Measurements from ENCODE around the gene PRC1.
A peak's percentile ranks its signal among the peaks of the same experiment; 100 is the strongest.

The PRC1 gene

DNA sequence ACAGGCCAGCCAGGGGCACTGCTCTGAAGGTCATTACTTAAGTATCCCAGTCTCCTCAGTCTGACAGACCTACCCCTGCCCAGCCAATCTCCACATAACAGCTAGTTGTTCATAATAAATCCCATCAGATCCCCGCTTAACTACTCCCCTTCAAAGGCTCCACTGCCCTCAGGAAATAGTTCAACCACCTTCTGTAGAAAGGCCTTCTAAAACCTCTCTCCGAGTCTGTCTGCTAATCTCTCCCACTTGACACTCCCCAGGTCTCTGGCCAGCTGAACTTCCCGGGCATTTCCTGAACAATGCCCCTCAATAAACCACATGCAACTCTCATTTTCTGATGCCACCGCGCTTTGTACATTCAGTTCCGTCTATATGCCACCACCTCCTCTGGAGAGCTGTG lies 6.0 kb downstream of the PRC1 start:
- DNase-seq: no peak

- no peak for DNase-seq
These were observed 6.7 kb downstream of the PRC1 start for GRCh38 chr15:90987561-90988141.

- DNase-seq: no peak
These were observed 7.4 kb downstream of the PRC1 start for GRCh38 chr15:90986790-90987507.

GRCh38 chr15:90982135-90982534 lies 12.2 kb downstream of the PRC1 start:
- no peak for DNase-seq

- no peak for DNase-seq
These were observed 12.7 kb downstream of the PRC1 start for GRCh38 chr15:90981681-90982080.

- no peak for DNase-seq
These were observed 14.8 kb downstream of the PRC1 start for GRCh38 chr15:90979582-90979981.

DNA sequence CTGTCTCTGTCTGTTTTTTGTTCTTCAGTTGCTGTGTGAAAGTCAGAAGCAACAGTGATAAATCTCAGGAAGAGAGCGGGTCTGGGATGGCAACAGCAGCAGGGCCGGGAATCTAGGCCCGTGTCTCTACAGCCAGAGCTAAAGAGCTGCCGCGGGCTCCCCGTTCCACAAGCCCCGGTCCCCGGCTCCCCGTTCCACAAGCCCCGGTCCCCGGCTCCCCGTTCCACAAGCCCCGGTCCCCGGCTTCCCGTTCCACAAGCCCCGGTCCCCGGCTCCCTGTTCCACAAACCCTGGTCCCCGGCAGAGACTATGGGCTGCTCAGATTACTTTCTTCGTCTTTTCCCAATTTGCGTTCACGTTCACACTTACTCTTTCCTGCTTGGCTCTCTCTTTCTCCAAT lies 20.1 kb downstream of the PRC1 start:
- no peak for DNase-seq

DNA sequence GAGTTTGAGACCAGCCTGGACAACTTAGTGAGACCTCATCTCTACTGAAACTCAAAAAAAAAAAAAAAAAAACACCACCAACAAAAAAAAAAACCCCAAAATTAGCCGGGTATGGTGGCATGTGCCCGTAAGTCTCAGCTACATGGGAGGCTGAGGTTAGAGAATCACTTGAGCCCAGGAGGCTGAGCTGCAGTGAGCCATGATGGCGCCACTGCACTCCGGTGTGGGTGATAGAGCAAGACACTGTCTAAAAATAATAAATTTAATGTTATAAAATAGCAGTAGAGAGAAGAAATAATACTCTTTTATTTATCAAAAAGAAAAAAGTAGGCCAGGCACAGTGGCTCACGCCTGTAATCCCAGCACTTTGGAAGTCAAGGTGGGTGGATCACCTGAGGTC lies 22.2 kb downstream of the PRC1 start:
- DNase-seq: no peak

- no peak for DNase-seq
These were observed 24.1 kb downstream of the PRC1 start for GRCh38 chr15:90970274-90970673.

DNA sequence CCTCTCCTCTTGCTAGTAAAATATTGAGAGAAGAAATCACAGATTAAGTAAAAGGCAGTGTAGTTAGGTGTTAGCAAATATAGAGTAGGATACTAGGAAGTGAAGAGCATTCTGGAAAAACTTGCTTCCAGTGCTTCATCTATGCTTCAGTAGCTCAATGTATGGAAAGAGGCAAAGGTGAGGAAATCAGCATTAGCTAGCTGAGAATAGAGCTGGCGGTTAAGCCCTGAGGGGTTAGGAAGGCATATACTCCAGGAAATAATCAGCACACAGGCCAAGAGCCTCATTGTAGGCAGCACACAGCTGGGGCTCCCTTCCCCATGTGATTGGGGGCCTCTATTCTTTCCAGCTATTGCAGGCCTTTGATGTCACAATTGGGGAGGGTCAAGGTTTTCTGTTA lies 25.9 kb downstream of the PRC1 start:
- DNase-seq: no peak

- DNase-seq: no peak
These were observed 27.1 kb downstream of the PRC1 start for GRCh38 chr15:90967206-90967605.

- no peak for DNase-seq
These were observed 28.1 kb downstream of the PRC1 start for GRCh38 chr15:90966262-90966661.

- DNase-seq: no peak
These were observed 32.3 kb downstream of the PRC1 start for GRCh38 chr15:90962021-90962420.

GRCh38 chr15:90960298-90961091 lies 33.8 kb downstream of the PRC1 start:
- no peak for DNase-seq

DNA sequence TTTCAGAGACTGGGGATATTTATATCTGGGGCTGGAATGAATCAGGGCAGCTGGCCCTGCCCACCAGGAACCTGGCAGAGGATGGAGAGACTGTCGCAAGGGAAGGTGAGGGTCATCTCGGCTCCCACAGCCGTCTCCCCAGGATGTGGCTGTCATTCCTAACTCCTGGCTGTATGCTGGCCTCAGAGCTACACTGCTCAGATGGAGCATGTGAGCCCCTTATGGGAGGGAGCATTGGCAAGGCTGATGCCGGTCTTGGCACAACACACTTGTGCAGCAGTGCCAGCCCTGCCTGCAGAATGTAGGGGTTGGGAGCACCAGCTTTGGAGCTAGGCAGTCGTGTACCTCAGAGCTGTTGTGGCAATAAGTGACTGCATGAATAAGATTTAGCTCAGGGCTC lies 34.4 kb downstream of the PRC1 start:
- no peak for DNase-seq

DNA sequence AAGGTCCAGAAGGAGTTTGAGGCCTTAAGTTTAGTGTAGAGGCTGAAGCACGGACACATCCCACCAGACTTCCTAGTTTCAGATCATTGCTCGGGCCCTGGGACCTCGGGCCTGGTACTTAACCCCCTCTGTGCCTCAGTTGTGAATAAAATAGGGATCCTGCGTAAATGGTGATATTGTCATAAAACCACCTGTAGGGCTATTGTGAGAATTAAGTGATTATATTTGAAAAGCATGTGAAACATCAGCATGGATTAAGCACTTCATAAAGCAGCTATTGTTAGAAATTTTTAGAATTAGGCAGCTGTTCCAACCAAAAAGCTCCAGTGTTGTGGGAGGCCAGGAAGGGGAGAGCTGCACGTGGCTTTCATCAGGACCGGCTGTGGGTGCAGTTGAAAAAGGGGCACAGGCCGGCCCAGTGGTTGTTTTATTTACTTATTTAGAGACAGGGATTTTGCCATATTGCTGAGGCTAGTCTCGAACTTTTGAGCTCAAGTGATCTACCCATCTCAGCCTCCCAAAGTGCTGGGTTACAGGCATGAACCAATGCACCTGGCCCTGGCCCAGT lies 35.2 kb downstream of the PRC1 start:
- DNase-seq: no peak

- DNase-seq: no peak
These were observed 36.5 kb downstream of the PRC1 start for GRCh38 chr15:90957791-90958190.

- no peak for DNase-seq
These were observed 37.1 kb downstream of the PRC1 start for GRCh38 chr15:90957031-90957790.

DNA sequence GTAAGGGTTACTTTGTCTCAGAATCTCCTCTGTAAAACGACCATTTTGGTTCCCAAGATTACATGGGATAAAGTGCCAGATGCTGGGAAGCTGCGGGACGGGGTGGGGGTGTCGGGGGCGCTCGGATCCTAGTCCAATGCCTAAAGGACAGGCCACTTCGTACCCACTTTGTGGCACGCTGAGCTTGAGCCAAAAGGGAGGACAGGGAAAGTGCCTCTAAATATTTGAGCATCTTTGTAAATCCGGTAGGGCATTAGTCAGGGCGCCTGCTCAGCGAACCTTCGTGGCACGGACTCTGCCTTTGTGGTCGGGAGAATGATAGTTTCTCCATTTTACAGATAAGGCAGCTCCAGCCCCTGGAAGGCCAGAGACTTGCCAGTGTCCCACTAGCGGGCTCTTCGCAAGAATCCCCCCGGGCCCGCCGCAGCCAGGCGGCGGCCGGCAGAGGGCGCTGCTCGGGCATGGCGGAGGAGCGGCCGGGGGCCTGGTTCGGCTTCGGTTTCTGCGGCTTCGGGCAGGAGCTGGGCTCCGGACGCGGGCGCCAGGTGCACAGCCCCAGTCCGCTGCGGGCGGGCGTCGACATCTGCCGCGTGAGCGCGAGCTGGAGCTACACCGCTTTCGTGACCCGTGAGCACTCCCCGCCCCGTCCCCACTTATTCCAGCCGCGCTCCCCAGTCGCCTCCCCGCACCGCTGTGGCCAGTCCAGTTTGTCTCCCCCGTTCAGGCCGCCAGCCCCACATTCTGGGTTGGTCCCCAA lies 37.9 kb downstream of the PRC1 start:
- peak; percentile 54 for DNase-seq

DNA sequence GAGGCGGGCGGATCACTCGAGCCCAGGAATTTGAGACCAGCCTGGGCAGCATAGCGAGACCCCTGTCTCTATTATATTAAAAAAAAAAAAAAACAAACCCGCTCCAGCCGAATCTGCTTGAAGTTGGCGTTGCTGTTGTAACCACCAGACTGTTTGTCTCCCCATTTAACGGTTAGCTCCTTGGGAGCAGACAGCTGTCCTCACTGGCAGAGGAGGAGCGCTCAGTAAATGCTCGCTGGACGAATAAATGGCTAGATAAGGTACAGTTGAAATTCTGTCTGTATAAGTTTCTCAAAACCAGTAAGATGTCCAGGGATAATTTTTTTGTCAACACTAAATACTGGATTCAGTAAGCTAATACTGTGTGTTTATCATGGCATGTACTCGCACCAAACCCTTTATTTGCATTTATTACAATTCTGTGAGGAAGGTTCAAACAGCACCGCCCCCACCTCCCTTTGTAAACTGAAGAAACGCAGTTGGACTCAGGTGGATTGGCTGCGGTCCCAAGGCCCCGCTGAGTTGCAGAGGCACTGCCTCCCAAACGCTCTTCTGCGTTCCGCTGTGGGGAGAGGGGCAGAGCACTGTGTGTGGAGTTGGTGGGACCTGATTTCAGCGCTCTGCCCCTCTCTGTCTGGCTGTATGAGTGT lies 38.6 kb downstream of the PRC1 start:
- no peak for DNase-seq

Data from effector CD4-positive, alpha-beta T cell (primary cell).